Stimulated activated CD8-positive, alpha-beta memory T cell treated with anti-CD3 and anti-CD28 coated beads, Interleukin-4, amount 100 ng/mL, for 24 hours (primary cell): Measurements from ENCODE around the gene CYP17A1.
"Not testable (repeated sequence)": the region's sequence is repeated elsewhere in the genome, so short reads cannot be mapped to it uniquely, and the experiment has no call there.

Experiments
- DNase-seq: peaks from one replicate; pipeline ENCODE4 v3.0.0-alpha.2; 2020; ENCODE audit warnings: low read depth

CYP17A1 gene

GRCh38 chr10:102835007-102835482 is 2.2 kb downstream of the CYP17A1 start:
- DNase-seq: peak; percentile 54

GRCh38 chr10:102834143-102834542 is 3.1 kb downstream of the CYP17A1 start:
- DNase-seq: no peak

GRCh38 chr10:102832987-102833386 is 4.2 kb downstream of the CYP17A1 start:
- DNase-seq: no peak

GRCh38 chr10:102832248-102832647 is 5.0 kb downstream of the CYP17A1 start:
- no peak for DNase-seq

- no peak for DNase-seq
Observed at GRCh38 chr10:102831322-102832071, 5.7 kb downstream of the CYP17A1 start.

- no peak for DNase-seq
Observed at GRCh38 chr10:102827597-102827975, 9.6 kb downstream of the CYP17A1 start.

GRCh38 chr10:102826148-102826796 is 10.9 kb downstream of the CYP17A1 start:
- no peak for DNase-seq

GRCh38 chr10:102824664-102825063 is 12.5 kb downstream of the CYP17A1 start:
- DNase-seq: no peak

GRCh38 chr10:102822222-102822621 is 15.0 kb downstream of the CYP17A1 start:
- no peak for DNase-seq

- not testable (repeated sequence) for DNase-seq
Observed at GRCh38 chr10:102820008-102820407, 17.2 kb downstream of the CYP17A1 start.

GRCh38 chr10:102819054-102819453 is 18.2 kb downstream of the CYP17A1 start:
- no peak for DNase-seq

GRCh38 chr10:102817175-102817574 is 20.0 kb downstream of the CYP17A1 start:
- DNase-seq: no peak

- DNase-seq: no peak
Observed at GRCh38 chr10:102815790-102816549, 21.2 kb downstream of the CYP17A1 start.

- no peak for DNase-seq
Observed at GRCh38 chr10:102814873-102815661, 22.1 kb downstream of the CYP17A1 start.

- DNase-seq: no peak
Observed at GRCh38 chr10:102814453-102814871, 22.8 kb downstream of the CYP17A1 start.

GRCh38 chr10:102813734-102814452 is 23.3 kb downstream of the CYP17A1 start:
- DNase-seq: no peak

- no peak for DNase-seq
Observed at GRCh38 chr10:102813017-102813541, 24.1 kb downstream of the CYP17A1 start.

GRCh38 chr10:102812231-102812876 is 24.9 kb downstream of the CYP17A1 start:
- DNase-seq: no peak

GRCh38 chr10:102811346-102811745 is 25.9 kb downstream of the CYP17A1 start:
- DNase-seq: no peak

- DNase-seq: no peak
Observed at GRCh38 chr10:102808380-102808779, 28.8 kb downstream of the CYP17A1 start.
